ENCODE data around the gene MED9.

MED9 gene

GRCh38 chr17:17525311-17525710, 48.5 kb downstream of the MED9 start:
- no peaks in the 10 kb centered on the region for H3K36me3 ChIP-seq (ENCODE audit: control insufficient read depth in 2 of 2, insufficient read depth in 1 of 2, low read length in 2 of 2)
- CTCF ChIA-PET, result interaction anchor here (2.2 kb wide), 1 partner anchor 43 kb away, joined by 5 read pairs; no protein-coding TSS in a partner anchor
- POLR2A ChIA-PET, result no interaction called here

GRCh38 chr17:17525956-17526355, 49.2 kb downstream of the MED9 start:
- no peak overlapping the region for H3K27ac ChIP-seq (ENCODE audit: extremely low read depth, low read depth, low read length)
- no peaks in the 10 kb centered on the region for H3K9me3 ChIP-seq (ENCODE audit: control insufficient read depth, insufficient read depth, low read depth, low read length)
- H3K4me1 ChIP-seq (ENCODE audit: control insufficient read depth, insufficient read depth, low read length), result peaks cover 2% of the 10 kb centered on the region; the same call in 1 of the 2 replicates
- ChIA-PET POLR2A (no interaction called here), CTCF (interaction anchor here (2.2 kb wide), 1 partner anchor 42 kb away, joined by 5 read pairs; no protein-coding TSS in a partner anchor)
- no peaks in the 10 kb centered on the region for H3K36me3 ChIP-seq (ENCODE audit: control insufficient read depth in 2 of 2, insufficient read depth in 1 of 2, low read length in 2 of 2)
- no peak overlapping the region for H3K4me3 ChIP-seq (ENCODE audit: low read depth, low read length)
- no peak for TF ChIP-seq ZBTB10 (tag by site-specific recombination; IDR thresholded peaks at IDR 0.05)
- TF ChIP-seq ZNF544 (tag by site-specific recombination; IDR thresholded peaks at IDR 0.05), result no peak
- no peak for TF ChIP-seq ZEB2 (tag by site-specific recombination; IDR thresholded peaks at IDR 0.05)
- TF ChIP-seq BCL11A (tag by site-specific recombination; IDR thresholded peaks at IDR 0.05; ENCODE audit: low read depth), result no peak
- TF ChIP-seq ZNF174 (tag by site-specific recombination; IDR thresholded peaks at IDR 0.05), result no peak
- no peak for TF ChIP-seq HOXD13 (CRISPR knock-in tag; IDR thresholded peaks at IDR 0.05; ENCODE audit: borderline replicate concordance)
- no peak for TF ChIP-seq ZNF19 (tag by site-specific recombination; IDR thresholded peaks at IDR 0.05; ENCODE audit: low read depth)
- TF ChIP-seq ZNF580 (tag by site-specific recombination; IDR thresholded peaks at IDR 0.05), result no peak

More at GRCh38 chr17:17525311-17525710, 48.5 kb downstream of the MED9 start:
- no peak overlapping the region for H3K27ac ChIP-seq (ENCODE audit: extremely low read depth, low read depth, low read length)
- no peak overlapping the region for H3K4me3 ChIP-seq (ENCODE audit: low read depth, low read length)
- H3K4me1 ChIP-seq (ENCODE audit: control insufficient read depth, insufficient read depth, low read length), result peaks cover 2% of the 10 kb centered on the region; the same call in 1 of the 2 replicates
- TF ChIP-seq BCL11A (tag by site-specific recombination; IDR thresholded peaks at IDR 0.05; ENCODE audit: low read depth), result no peak
- TF ChIP-seq ZNF423 (tag by site-specific recombination; IDR thresholded peaks at IDR 0.05), result no peak
- no peak for TF ChIP-seq ZNF645 (tag by site-specific recombination; IDR thresholded peaks at IDR 0.05)
- TF ChIP-seq SP7 (tag by site-specific recombination; IDR thresholded peaks at IDR 0.05), result no peak
- no peak for TF ChIP-seq ZSCAN23 (tag by site-specific recombination; IDR thresholded peaks at IDR 0.05)
- TF ChIP-seq ZSCAN4 (tag by site-specific recombination; IDR thresholded peaks at IDR 0.05), result no peak
- TF ChIP-seq ZNF473 (tag by site-specific recombination; IDR thresholded peaks at IDR 0.05), result no peak
- no peak for TF ChIP-seq ZNF280C (tag by site-specific recombination; IDR thresholded peaks at IDR 0.05)
- no peak for TF ChIP-seq ZNF776 (tag by site-specific recombination; IDR thresholded peaks at IDR 0.05; ENCODE audit: borderline replicate concordance)
- no peak for TF ChIP-seq ZNF391 (tag by site-specific recombination; IDR thresholded peaks at IDR 0.05; ENCODE audit: borderline replicate concordance, low read depth)
- no peak for TF ChIP-seq ZBTB10 (tag by site-specific recombination; IDR thresholded peaks at IDR 0.05)
- no peak for TF ChIP-seq HOXD13 (CRISPR knock-in tag; IDR thresholded peaks at IDR 0.05; ENCODE audit: borderline replicate concordance)
- TF ChIP-seq ZNF211 (tag by site-specific recombination; IDR thresholded peaks at IDR 0.05; ENCODE audit: low read depth), result no peak
- no peaks in the 10 kb centered on the region for H3K9me3 ChIP-seq (ENCODE audit: control insufficient read depth, insufficient read depth, low read depth, low read length)
